H1 (cell line): ENCODE results near the gene TRAF3. TPM values are rescaled to one million over a fixed set of nuclear protein-coding genes. Genes with fewer than 3 reads are reported as not detected.

Source experiments
- CTCF ChIA-PET: fragments of 300-600 bp; sonication (Branson Sonifier 250); formaldehyde crosslinking; loops from one replicate; lab custom pipeline; 2021; ENCODE audit not compliant: partially characterized antibody; lab: Charles Lee
- POLR2A ChIA-PET: fragments of 300-600 bp; sonication (Branson Sonifier 250); formaldehyde crosslinking; loops from one replicate; lab custom pipeline; 2021; ENCODE audit warnings: inconsistent platforms; ENCODE audit not compliant: partially characterized antibody; lab: Charles Lee
- DNase-seq, 2 experiments: peaks; one replicate each; pipeline versions ENCODE4 v3.0.0 to v3.0.0-alpha.2; 2010 to 2022; ENCODE audit warnings: low spot score in 2 of 2, low read depth in 1 of 2, mixed read lengths in 1 of 2
- FAIRE-seq: peaks from 2 replicates; lab custom pipeline; 2011; peaks lifted over from hg19 to GRCh38; lab: Jason Lieb, UNC
- H2AFZ ChIP-seq: 2 replicates; pipeline ENCODE4 v1.8.1; 2012; ENCODE audit warnings: low read length, inconsistent platforms
- H2AK5ac ChIP-seq: 2 replicates; pipeline ENCODE4 v1.6.1; 2013; ENCODE audit warnings: low read depth, low read length
- H2BK120ac ChIP-seq: replicated peaks from 2 replicates; pipeline ENCODE3; 2013; ENCODE audit warnings: low read depth, low read length, inconsistent platforms
- H2BK12ac ChIP-seq: 2 replicates; pipeline ENCODE4 v1.6.1; 2013; ENCODE audit warnings: low read depth, low read length
- H2BK15ac ChIP-seq: 2 replicates; pipeline ENCODE4 v1.6.1; 2013; ENCODE audit warnings: low read length
- H2BK20ac ChIP-seq: 2 replicates; pipeline ENCODE4 v1.6.1; 2013; ENCODE audit warnings: low read length
- H2BK5ac ChIP-seq: 2 replicates; pipeline ENCODE4 v1.6.1; 2013; ENCODE audit warnings: low read depth, low read length
- H3K14ac ChIP-seq: 2 replicates; pipeline ENCODE4 v1.6.1; 2013; ENCODE audit warnings: inconsistent platforms; ENCODE audit not compliant: insufficient read length
- H3K18ac ChIP-seq: 2 replicates; pipeline ENCODE4 v1.6.1; 2013; ENCODE audit warnings: low read length; ENCODE audit errors: extremely low read depth
- H3K23ac ChIP-seq: 2 replicates; pipeline ENCODE4 v1.6.1; 2013; ENCODE audit warnings: inconsistent platforms; ENCODE audit not compliant: insufficient read length
- H3K23me2 ChIP-seq: 2 replicates; pipeline ENCODE4 v1.6.1; 2013; ENCODE audit warnings: low read depth, low read length
- H3K27ac ChIP-seq: 2 replicates; pipeline ENCODE4 v1.6.1; 2011; ENCODE audit warnings: low read depth, low read length, inconsistent platforms
- H3K27me3 ChIP-seq, 4 experiments: replicated peaks in 1 of 4; 1 replicate in 1 of 4; 2 replicates in 3 of 4; pipeline versions ENCODE4 v1.6.1 to v1.8.1; 2011 to 2013; ENCODE audit warnings: low read length in 3 of 4, mild to moderate bottlenecking in 3 of 4, inconsistent platforms in 2 of 4, mixed read lengths in 2 of 4, moderate library complexity in 1 of 4; ENCODE audit not compliant: control insufficient read depth in 3 of 4, insufficient read depth in 3 of 4; ENCODE audit errors: extremely low read depth in 1 of 4
- H3K36me3 ChIP-seq, 4 experiments: 2 replicates each; pipeline versions ENCODE4 v1.6.1 to v1.8.1; 2011 to 2013; ENCODE audit warnings: mild to moderate bottlenecking in 4 of 4, low read length in 3 of 4, moderate library complexity in 2 of 4, control low read depth in 1 of 4, inconsistent platforms in 1 of 4; ENCODE audit not compliant: insufficient read depth in 4 of 4, control insufficient read depth in 2 of 4
- H3K4ac ChIP-seq: replicated peaks from 2 replicates; pipeline ENCODE3; 2013; ENCODE audit warnings: low read length, low read depth, mixed read lengths, inconsistent platforms; ENCODE audit not compliant: insufficient read length
- H3K4me1 ChIP-seq, 4 experiments: replicated peaks in 1 of 4; 1 replicate in 1 of 4; 2 replicates in 3 of 4; pipeline versions ENCODE4 v1.6.1 to v1.8.1; 2011 to 2013; ENCODE audit warnings: low read length in 3 of 4, inconsistent platforms in 2 of 4, mixed read lengths in 1 of 4; ENCODE audit not compliant: insufficient read depth in 4 of 4, control insufficient read depth in 3 of 4
- H3K4me2 ChIP-seq, 2 experiments: 2 replicates each; pipeline versions ENCODE4 v1.6.1 to v1.8.1; 2011 to 2013; ENCODE audit warnings: low read depth in 2 of 2, low read length in 2 of 2, control low read depth in 1 of 2, inconsistent platforms in 1 of 2, mild to moderate bottlenecking in 1 of 2; ENCODE audit not compliant: insufficient read depth in 1 of 2
- H3K4me3 ChIP-seq, 4 experiments: fragments of 200-600, 300-600 bp in 1 of 4; sonication (generic), shearing (Covaris generic), sonication (Bioruptor Twin) in 1 of 4; 2 replicates each; pipeline versions ENCODE4 v1.5.1 to v1.8.1; 2011 to 2016; ENCODE audit warnings: low read length in 4 of 4, low read depth in 3 of 4, control low read depth in 2 of 4, inconsistent platforms in 2 of 4, mild to moderate bottlenecking in 2 of 4, mixed read lengths in 1 of 4, moderate library complexity in 1 of 4; ENCODE audit not compliant: insufficient read depth in 2 of 4; ENCODE audit errors: extremely low read depth in 1 of 4
- H3K56ac ChIP-seq: replicated peaks from 2 replicates; pipeline ENCODE3; 2013; ENCODE audit warnings: low read depth, mild to moderate bottlenecking, mixed read lengths, low read length, inconsistent platforms; ENCODE audit not compliant: insufficient read length
- H3K79me1 ChIP-seq: 2 replicates; pipeline ENCODE4 v1.6.1; 2013; ENCODE audit warnings: low read depth, low read length, control low read depth
- H3K79me2 ChIP-seq, 2 experiments: 2 replicates each; pipeline versions ENCODE4 v1.6.1 to v1.8.1; 2012 to 2013; ENCODE audit warnings: low read length in 2 of 2, mild to moderate bottlenecking in 2 of 2, inconsistent platforms in 1 of 2; ENCODE audit not compliant: insufficient read depth in 2 of 2, control insufficient read depth in 1 of 2
- H3K9ac ChIP-seq, 4 experiments: replicated peaks in 1 of 4; 1 replicate in 1 of 4; 2 replicates in 3 of 4; pipeline versions ENCODE4 v1.6.1 to v1.8.1; 2011 to 2013; ENCODE audit warnings: low read depth in 3 of 4, low read length in 3 of 4, control low read depth in 2 of 4, mild to moderate bottlenecking in 2 of 4, moderate library complexity in 2 of 4, inconsistent platforms in 1 of 4; ENCODE audit errors: extremely low read depth in 1 of 4
- H3K9me3 ChIP-seq, 2 experiments: 2 replicates each; pipeline versions ENCODE4 v1.6.1 to v1.8.1; 2012 to 2013; ENCODE audit warnings: mild to moderate bottlenecking in 2 of 2, moderate library complexity in 2 of 2, control low read depth in 1 of 2, inconsistent platforms in 1 of 2, low read depth in 1 of 2, low read length in 1 of 2, mixed read lengths in 1 of 2; ENCODE audit not compliant: insufficient read depth in 2 of 2
- H4K20me1 ChIP-seq, 2 experiments: replicated peaks in 1 of 2; 2 replicates each; pipeline versions ENCODE3 to v1.8.1; 2011 to 2013; ENCODE audit warnings: inconsistent platforms in 2 of 2, low read length in 2 of 2, mild to moderate bottlenecking in 1 of 2; ENCODE audit not compliant: insufficient read depth in 2 of 2, control insufficient read depth in 1 of 2
- H4K5ac ChIP-seq: 2 replicates; pipeline ENCODE4 v1.6.1; 2013; ENCODE audit warnings: low read length, low read depth, mixed read lengths, inconsistent platforms; ENCODE audit not compliant: insufficient read length
- H4K8ac ChIP-seq: 2 replicates; pipeline ENCODE4 v1.8.0; 2013; ENCODE audit warnings: mild to moderate bottlenecking, moderate library complexity, low read length, inconsistent platforms; ENCODE audit not compliant: insufficient read depth; ENCODE audit errors: extremely low read depth
- H4K91ac ChIP-seq: replicated peaks from 2 replicates; pipeline ENCODE3; 2013; ENCODE audit warnings: low read length, mixed read lengths, inconsistent platforms; ENCODE audit not compliant: insufficient read length
- CHD2 ChIP-seq: IDR thresholded peaks from 2 replicates; pipeline ENCODE4 v1.6.1; 2012; ENCODE audit warnings: low read length, improper control_type of control experiment
- RFX5 ChIP-seq: IDR thresholded peaks from 2 replicates; pipeline ENCODE4 v1.6.1; 2011; ENCODE audit warnings: low read depth, low read length, improper control_type of control experiment, borderline replicate concordance
- WGBS, 2 experiments: shearing (Covaris generic) in 1 of 2; methylation state at CpG; one replicate each; pipeline versions ENCODE4 v1.1.6 to v1.1.7; 2013 to 2015; ENCODE audit warnings: low lambda C conversion rate in 2 of 2, mixed read lengths in 2 of 2, inconsistent platforms in 1 of 2, low coverage in 1 of 2, missing lambda C conversion rate in 1 of 2; ENCODE audit not compliant: insufficient replicate concordance in 2 of 2, insufficient coverage in 1 of 2, insufficient read length in 1 of 2; ENCODE audit errors: extremely low coverage in 1 of 2, missing lambda C conversion rate in 1 of 2; 5-methylcytosine and 5-hydroxymethylcytosine counted together
- polyA plus RNA-seq, 7 experiments: library from polyadenylated mRNA; depleted of rRNA in 3 of 7; stranded (reverse) in 5 of 7; unstranded in 2 of 7; fragments of >200 nt in 5 of 7; fragments of 200-250 nt in 2 of 7; gene quantifications; 1 replicate in 5 of 7; 2 replicates in 1 of 7; 4 replicates in 1 of 7; pipeline versions ENCODE4 v1.2.1 to v1.2.3, GENCODE V29; 2011 to 2013; ENCODE audit warnings: missing spikeins in 2 of 7, mixed read lengths in 2 of 7
- total RNA-seq: library from RNA; stranded (reverse); fragmentation: NEBNext Ultra II Directional; extraction: Animal tissue kit (Norgen Biotek cat#: 25700); gene quantifications from 2 replicates; pipeline ENCODE4 v1.2.1, GENCODE V29; 2021

Gene TRAF3
- total and polyA plus RNA-seq, 2 of the 8 experiments (the other 6 are each of a cell fraction or from before 2014, with no cell fraction given): 5.8 to 12.1 TPM

- no peak overlapping the region for H3K4me3 ChIP-seq
- H4K20me1 ChIP-seq: peaks cover 0 to 13% of the 10 kb centered on the region in 2 experiments
- H2BK120ac ChIP-seq: no peak overlapping the region
- no peak overlapping the region for H2BK15ac ChIP-seq
- H2AK5ac ChIP-seq: no peak overlapping the region
- peaks cover 38% of the 10 kb centered on the region; the same call in 1 of the 2 replicates for H3K23me2 ChIP-seq
- no peak overlapping the region for H2AFZ ChIP-seq
- H3K56ac ChIP-seq: peak overlapping the region; percentile 75
- H3K4ac ChIP-seq: no peak overlapping the region
- no peaks in the 10 kb centered on the region for H3K79me2 ChIP-seq
- WGBS, 2 experiments: 94 to 100% methylated on average over 1 of the region's 1 CpG
- no peak for DNase-seq
- POLR2A ChIA-PET: no interaction called here
- H2BK20ac ChIP-seq: no peak overlapping the region
- no peaks in the 10 kb centered on the region; a peak in 1 of 4 replicates for H3K9me3 ChIP-seq
- peaks cover 18 to 42% (median 35%) of the 10 kb centered on the region in 4 experiments; a peak in 6 of 7 replicates for H3K27me3 ChIP-seq
- H3K4me2 ChIP-seq: no peak overlapping the region
- no peak overlapping the region for H3K14ac ChIP-seq
- FAIRE-seq: no peak
- no peak overlapping the region for H2BK5ac ChIP-seq
- no peaks in the 10 kb centered on the region for H3K36me3 ChIP-seq
- no peak overlapping the region for H3K23ac ChIP-seq
- peaks cover 2 to 14% (median 8%) of the 10 kb centered on the region in 4 experiments for H3K4me1 ChIP-seq
- H3K18ac ChIP-seq: no peak overlapping the region
- H4K5ac ChIP-seq: no peak overlapping the region
- no peak overlapping the region for H3K9ac ChIP-seq
- TF ChIP-seq RFX5: no peak
- no peak for TF ChIP-seq CHD2
- TF ChIP-seq, all 59 proteins: peak for 0
- no peak overlapping the region for H2BK12ac ChIP-seq
- no peak overlapping the region for H4K91ac ChIP-seq
- CTCF ChIA-PET: interaction anchor here (0.7 kb wide), 1 partner anchor 527 kb away, joined by 3 read pairs; no protein-coding TSS in a partner anchor
- no peaks in the 10 kb centered on the region for H3K79me1 ChIP-seq
- no peak overlapping the region for H3K27ac ChIP-seq
- H4K8ac ChIP-seq: no peak overlapping the region
These were observed 143.7 kb downstream of the TRAF3 start for GRCh38 chr14:102920998-102921304.
